Breast epithelium (tissue), 3 donors: Measurements from ENCODE around the gene HDGF.

ENCODE experiments used
- POLR2A ChIP-seq: fragments of 450-650 bp; IDR thresholded peaks from one replicate; pipeline ENCODE4 v1.6.1; 2016; ENCODE audit warnings: antibody characterized with exemption, mild to moderate bottlenecking, moderate library complexity
- POLR2AphosphoS5 ChIP-seq, 3 donors: sonication (generic); formaldehyde crosslinking; IDR thresholded peaks; one replicate each; pipeline ENCODE4 v1.6.1; 2017; ENCODE audit warnings: antibody characterized with exemption in 3 of 3
- TF ChIP-seq, protein P1 (sequence below), 3 donors: fragments of 450-650 bp; IDR thresholded peaks; one replicate each; pipeline ENCODE4 v1.5.1; 2016 to 2017; ENCODE audit warnings: antibody characterized with exemption in 3 of 3, mild to moderate bottlenecking in 3 of 3, moderate library complexity in 3 of 3

DNA sequence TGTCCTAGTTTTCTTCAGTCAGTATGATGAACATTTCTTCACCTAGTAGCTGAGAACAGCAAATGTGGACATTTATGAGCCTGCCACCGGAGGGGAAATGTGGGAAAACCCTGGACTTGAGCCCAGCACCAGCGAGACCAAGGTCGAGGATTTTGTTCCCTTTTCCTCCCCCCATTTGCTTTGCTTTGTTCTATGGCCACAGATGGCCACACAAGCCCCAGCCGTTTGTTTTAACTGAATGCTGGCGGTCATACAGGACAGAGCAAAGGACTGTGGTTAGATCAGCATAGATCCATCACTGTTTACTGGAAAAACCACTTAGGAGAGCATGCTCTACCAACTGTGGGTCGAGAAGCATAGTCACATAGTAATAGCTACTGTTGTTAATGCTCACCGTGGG is 44.3 kb upstream of the HDGF start:
- TF ChIP-seq, protein P1, sequence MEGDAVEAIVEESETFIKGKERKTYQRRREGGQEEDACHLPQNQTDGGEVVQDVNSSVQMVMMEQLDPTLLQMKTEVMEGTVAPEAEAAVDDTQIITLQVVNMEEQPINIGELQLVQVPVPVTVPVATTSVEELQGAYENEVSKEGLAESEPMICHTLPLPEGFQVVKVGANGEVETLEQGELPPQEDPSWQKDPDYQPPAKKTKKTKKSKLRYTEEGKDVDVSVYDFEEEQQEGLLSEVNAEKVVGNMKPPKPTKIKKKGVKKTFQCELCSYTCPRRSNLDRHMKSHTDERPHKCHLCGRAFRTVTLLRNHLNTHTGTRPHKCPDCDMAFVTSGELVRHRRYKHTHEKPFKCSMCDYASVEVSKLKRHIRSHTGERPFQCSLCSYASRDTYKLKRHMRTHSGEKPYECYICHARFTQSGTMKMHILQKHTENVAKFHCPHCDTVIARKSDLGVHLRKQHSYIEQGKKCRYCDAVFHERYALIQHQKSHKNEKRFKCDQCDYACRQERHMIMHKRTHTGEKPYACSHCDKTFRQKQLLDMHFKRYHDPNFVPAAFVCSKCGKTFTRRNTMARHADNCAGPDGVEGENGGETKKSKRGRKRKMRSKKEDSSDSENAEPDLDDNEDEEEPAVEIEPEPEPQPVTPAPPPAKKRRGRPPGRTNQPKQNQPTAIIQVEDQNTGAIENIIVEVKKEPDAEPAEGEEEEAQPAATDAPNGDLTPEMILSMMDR (IDR thresholded peaks at IDR 0.05), result no peak
- TF ChIP-seq POLR2A (no peak), POLR2AphosphoS5 (IDR thresholded peaks at IDR 0.05) (no peak)
